GM23248 (cell line): ENCODE measurements around the gene RNF175. TPM values are rescaled to one million over a fixed set of nuclear protein-coding genes. Genes with fewer than 3 reads are reported as not detected.

Source experiments
- DNase-seq: peaks from one replicate; pipeline ENCODE4 v3.0.0-alpha.2; 2015
- H2AFZ ChIP-seq: fragments of 200-600 bp; sonication (generic); 2 replicates; pipeline ENCODE4 v1.6.1; 2016; ENCODE audit warnings: antibody characterized with exemption
- H3F3A ChIP-seq: fragments of 200-600 bp; sonication (generic); 2 replicates; pipeline ENCODE4 v1.6.1; 2016; ENCODE audit warnings: mild to moderate bottlenecking, antibody characterized with exemption, mixed run types; ENCODE audit not compliant: insufficient read depth
- H3K27ac ChIP-seq: fragments of 200-600 bp; sonication (generic); 2 replicates; pipeline ENCODE4 v1.5.1; 2016; ENCODE audit warnings: mild to moderate bottlenecking
- H3K27me3 ChIP-seq: fragments of 200-600 bp; sonication (generic); replicated peaks from 2 replicates; pipeline ENCODE4 v1.6.1; 2016; ENCODE audit warnings: mild to moderate bottlenecking; ENCODE audit not compliant: insufficient read depth
- H3K36me3 ChIP-seq: fragments of 200-600 bp; sonication (generic); 2 replicates; pipeline ENCODE4 v1.6.1; 2016; ENCODE audit warnings: low read depth, mild to moderate bottlenecking
- H3K4me1 ChIP-seq: fragments of 200-600 bp; sonication (generic); 2 replicates; pipeline ENCODE4 v1.6.1; 2016; ENCODE audit warnings: mild to moderate bottlenecking; ENCODE audit not compliant: insufficient read depth
- H3K4me2 ChIP-seq: fragments of 200-600 bp; sonication (generic); one replicate; pipeline ENCODE4 v1.6.1; 2016; ENCODE audit warnings: mild to moderate bottlenecking; ENCODE audit not compliant: unreplicated experiment
- H3K4me3 ChIP-seq: fragments of 200-600 bp; sonication (generic); 2 replicates; pipeline ENCODE4 v1.5.1; 2016; ENCODE audit warnings: mild to moderate bottlenecking
- H3K79me2 ChIP-seq: fragments of 200-600 bp; sonication (generic); 2 replicates; pipeline ENCODE4 v1.6.1; 2016; ENCODE audit warnings: mild to moderate bottlenecking; ENCODE audit not compliant: insufficient read depth
- H3K9ac ChIP-seq: fragments of 200-600 bp; sonication (generic); 2 replicates; pipeline ENCODE4 v1.6.1; 2016; ENCODE audit warnings: mild to moderate bottlenecking
- H3K9me2 ChIP-seq: fragments of 200-600 bp; sonication (generic); 2 replicates; pipeline ENCODE4 v1.6.1; 2016; ENCODE audit warnings: mixed run types, mild to moderate bottlenecking, moderate library complexity; ENCODE audit not compliant: insufficient read depth
- H3K9me3 ChIP-seq: fragments of 200-600 bp; sonication (generic); one replicate; pipeline ENCODE4 v1.6.1; 2017; ENCODE audit warnings: low read depth
- H4K20me1 ChIP-seq: fragments of 200-600 bp; sonication (generic); 2 replicates; pipeline ENCODE4 v1.6.0; 2016; ENCODE audit not compliant: insufficient read depth
- EZH2 ChIP-seq: fragments of 200-600 bp; sonication (generic); IDR thresholded peaks from 2 replicates; pipeline ENCODE4 v1.6.1; 2018; ENCODE audit warnings: antibody characterized with exemption, mild to moderate bottlenecking; ENCODE audit not compliant: insufficient read depth, poor library complexity, severe bottlenecking
- EZH2phosphoT487 ChIP-seq: fragments of 200-600 bp; sonication (generic); IDR thresholded peaks from 2 replicates; pipeline ENCODE4 v1.6.1; 2018; ENCODE audit warnings: antibody characterized with exemption, moderate library complexity, mild to moderate bottlenecking, low read depth; ENCODE audit not compliant: insufficient read depth
- WGBS, 2 experiments: methylation state at CpG; one replicate each; pipeline ENCODE4 v1.1.6; 2015 to 2017; ENCODE audit warnings: low lambda C conversion rate in 2 of 2, low coverage in 1 of 2; ENCODE audit errors: missing lambda C conversion rate in 2 of 2; 5-methylcytosine and 5-hydroxymethylcytosine counted together
- in situ Hi-C: fragments of 300-500 bp; cut with MboI; formaldehyde crosslinking; loops from 2 replicates; pipeline ENCODE4 v1.15.0; 2020
- polyA plus RNA-seq: library from polyadenylated mRNA; unstranded; fragments of >200 nt; fragmentation: Nextera tagmentation; extraction: Ambion mirVana; gene quantifications from 2 replicates; pipeline ENCODE4 v1.2.1, GENCODE V29; 2016
- total RNA-seq: library from RNA; depleted of rRNA; stranded (reverse); fragments of >200 nt; shearing (Covaris generic); gene quantifications from 2 replicates; pipeline ENCODE4 v1.2.3, GENCODE V29; 2014

The RNF175 gene
- total and polyA plus RNA-seq, 2 experiments from 2014 or later, result not detected

- no peak overlapping the region for H3K27ac ChIP-seq
- H3K27me3 ChIP-seq, result peaks cover 8% of the 10 kb centered on the region; the same call in 1 of the 2 replicates
- H3K4me3 ChIP-seq, result no peak overlapping the region
- WGBS, 2 experiments, result 15 to 32% methylated on average over 2 of the region's 2 CpGs
- H3F3A ChIP-seq, result 0 out of 2 replicates have a peak, but pooled peaks cover 3% of the 10 kb centered on the region
- DNase-seq, result no peak
- no peak for TF ChIP-seq EZH2
- TF ChIP-seq EZH2phosphoT487, result no peak
- no peaks in the 10 kb centered on the region for H3K36me3 ChIP-seq
- in situ Hi-C loops, result no loop called here
- no peaks in the 10 kb centered on the region for H3K79me2 ChIP-seq
- no peak overlapping the region for H2AFZ ChIP-seq
- no peak overlapping the region for H3K4me2 ChIP-seq
- H3K9me3 ChIP-seq, result no peaks in the 10 kb centered on the region
- no peak overlapping the region for H3K9ac ChIP-seq
- no peaks in the 10 kb centered on the region for H4K20me1 ChIP-seq
- no peaks in the 10 kb centered on the region for H3K9me2 ChIP-seq
- H3K4me1 ChIP-seq, result peaks cover 7% of the 10 kb centered on the region; the same call in 1 of the 2 replicates
Measured at GRCh38 chr4:153780221-153780620, 20.4 kb upstream of the RNF175 start.

GRCh38 chr4:153778383-153778782, 18.6 kb upstream of the RNF175 start:
- Histone ChIP-seq H3K4me2 (no peak overlapping the region), H3K27me3 (peaks cover 13% of the 10 kb centered on the region; the same call in 1 of the 2 replicates), H3K27ac (no peak overlapping the region), H3K9me2 (no peaks in the 10 kb centered on the region), H2AFZ (no peak overlapping the region), H3K9me3 (no peaks in the 10 kb centered on the region), H3K79me2 (no peaks in the 10 kb centered on the region), H3K9ac (no peak overlapping the region), H3K4me1 (peaks cover 7% of the 10 kb centered on the region; the same call in 1 of the 2 replicates), H3K36me3 (no peaks in the 10 kb centered on the region), H3F3A (0 out of 2 replicates have a peak, but pooled peaks cover 3% of the 10 kb centered on the region), H4K20me1 (no peaks in the 10 kb centered on the region), H3K4me3 (no peak overlapping the region)
- TF ChIP-seq EZH2, result no peak
- no peak for TF ChIP-seq EZH2phosphoT487
- WGBS, 2 experiments, result 56 to 57% methylated on average over 1 of the region's 1 CpG
- no peak for DNase-seq
- in situ Hi-C loops, result no loop called here

- Histone ChIP-seq H3K4me2 (no peak overlapping the region), H3K36me3 (no peaks in the 10 kb centered on the region), H3K9me2 (no peaks in the 10 kb centered on the region), H3F3A (no peaks in the 10 kb centered on the region), H3K9ac (no peak overlapping the region), H2AFZ (no peak overlapping the region), H3K4me1 (peaks cover 3% of the 10 kb centered on the region; the same call in 1 of the 2 replicates), H3K27ac (no peak overlapping the region), H3K79me2 (no peaks in the 10 kb centered on the region), H4K20me1 (no peaks in the 10 kb centered on the region), H3K4me3 (no peak overlapping the region), H3K9me3 (no peaks in the 10 kb centered on the region), H3K27me3 (peaks cover 13% of the 10 kb centered on the region; the same call in 1 of the 2 replicates)
- TF ChIP-seq EZH2 (no peak), EZH2phosphoT487 (no peak)
- in situ Hi-C loops, result no loop called here
- no peak for DNase-seq
Measured at GRCh38 chr4:153777421-153777820, 17.6 kb upstream of the RNF175 start.

GRCh38 chr4:153776601-153777000, 16.8 kb upstream of the RNF175 start:
- Histone ChIP-seq H3K79me2 (no peaks in the 10 kb centered on the region), H3K4me3 (no peak overlapping the region), H3K9ac (no peak overlapping the region), H3K27ac (no peak overlapping the region), H2AFZ (no peak overlapping the region), H3K4me1 (no peaks in the 10 kb centered on the region), H3K27me3 (peaks cover 13% of the 10 kb centered on the region), H3F3A (no peaks in the 10 kb centered on the region), H3K9me3 (no peaks in the 10 kb centered on the region), H3K36me3 (no peaks in the 10 kb centered on the region), H3K9me2 (no peaks in the 10 kb centered on the region), H4K20me1 (no peaks in the 10 kb centered on the region), H3K4me2 (no peak overlapping the region)
- WGBS, 2 experiments, result 60 to 61% methylated on average over 3 of the region's 3 CpGs
- in situ Hi-C loops, result no loop called here
- TF ChIP-seq EZH2phosphoT487 (no peak), EZH2 (no peak)
- DNase-seq, result no peak

- 74 to 78% methylated on average over 2 of the region's 2 CpGs for WGBS, 2 experiments
- Histone ChIP-seq H3K79me2 (no peaks in the 10 kb centered on the region), H4K20me1 (no peaks in the 10 kb centered on the region), H3K4me3 (no peak overlapping the region), H3K27me3 (peaks cover 13% of the 10 kb centered on the region; the same call in 1 of the 2 replicates), H3K9ac (no peak overlapping the region), H3K4me2 (no peak overlapping the region), H3K4me1 (no peaks in the 10 kb centered on the region), H3F3A (no peaks in the 10 kb centered on the region), H3K9me2 (no peaks in the 10 kb centered on the region), H3K9me3 (no peaks in the 10 kb centered on the region), H3K27ac (no peak overlapping the region), H2AFZ (no peak overlapping the region), H3K36me3 (no peaks in the 10 kb centered on the region)
- DNase-seq, result no peak
- TF ChIP-seq EZH2phosphoT487 (no peak), EZH2 (no peak)
- in situ Hi-C loops, result loop anchor here (25.0 kb wide), 1 partner anchor 436 kb away; the partner anchor contains the start of gene MND1
Measured at GRCh38 chr4:153773236-153773690, 13.4 kb upstream of the RNF175 start.
